Measurements from ENCODE around the gene ELMOD1.

The ELMOD1 gene

GRCh38 chr11:107682572-107682971 is 91.6 kb downstream of the ELMOD1 start:
- no peak for DNase-seq (ENCODE audit: insufficient read length)
- FAIRE-seq: no peak
- no peak for TF ChIP-seq TAF1 (IDR thresholded peaks at IDR 0.05; ENCODE audit: borderline replicate concordance, low read depth, low read length)
- no peak for TF ChIP-seq POLR2A (IDR thresholded peaks at IDR 0.05; ENCODE audit: low read depth, low read length)
- no peak for TF ChIP-seq POLR2AphosphoS5 (IDR thresholded peaks at IDR 0.05; ENCODE audit: low read depth, low read length)

- no peak for FAIRE-seq
- TF ChIP-seq POLR2A (IDR thresholded peaks at IDR 0.05; ENCODE audit: low read depth, low read length) (no peak), TAF1 (IDR thresholded peaks at IDR 0.05; ENCODE audit: borderline replicate concordance, low read depth, low read length) (no peak), POLR2AphosphoS5 (IDR thresholded peaks at IDR 0.05; ENCODE audit: low read depth, low read length) (no peak)
- no peak for DNase-seq (ENCODE audit: insufficient read length)
These were observed 92.1 kb downstream of the ELMOD1 start for GRCh38 chr11:107683061-107683460.

DNA sequence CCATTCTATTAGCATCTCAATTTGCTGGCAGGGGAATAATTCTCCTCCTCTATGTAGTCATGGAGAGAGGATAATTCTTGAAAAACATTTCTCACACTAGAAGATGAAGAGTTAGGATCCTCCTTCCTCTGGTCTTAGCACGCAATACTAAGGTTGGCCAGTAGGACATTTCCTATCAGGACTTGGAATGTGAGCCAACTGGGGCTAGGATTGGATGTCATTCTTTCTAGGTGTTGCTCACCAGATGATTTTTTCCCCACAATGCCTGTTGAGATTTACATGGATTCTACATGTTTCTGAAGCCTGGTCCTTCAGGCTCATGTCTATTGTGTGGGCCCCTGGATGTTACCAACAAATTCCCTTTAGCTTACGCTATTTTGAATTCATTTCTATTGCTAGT is 92.9 kb downstream of the ELMOD1 start:
- FAIRE-seq: peak; percentile 81
- TF ChIP-seq POLR2AphosphoS5 (IDR thresholded peaks at IDR 0.05; ENCODE audit: low read depth, low read length): no peak
- TF ChIP-seq TAF1 (IDR thresholded peaks at IDR 0.05; ENCODE audit: borderline replicate concordance, low read depth, low read length): no peak
- TF ChIP-seq POLR2A (IDR thresholded peaks at IDR 0.05; ENCODE audit: low read depth, low read length): no peak
- no peak for DNase-seq (ENCODE audit: insufficient read length)

GRCh38 chr11:107688322-107688918 is 97.5 kb downstream of the ELMOD1 start:
- DNase-seq (ENCODE audit: insufficient read length) (no peak), FAIRE-seq (peak; percentile 24)
- TF ChIP-seq POLR2A (IDR thresholded peaks at IDR 0.05; ENCODE audit: low read depth, low read length) (no peak), POLR2AphosphoS5 (IDR thresholded peaks at IDR 0.05; ENCODE audit: low read depth, low read length) (no peak), TAF1 (IDR thresholded peaks at IDR 0.05; ENCODE audit: borderline replicate concordance, low read depth, low read length) (no peak)

DNA sequence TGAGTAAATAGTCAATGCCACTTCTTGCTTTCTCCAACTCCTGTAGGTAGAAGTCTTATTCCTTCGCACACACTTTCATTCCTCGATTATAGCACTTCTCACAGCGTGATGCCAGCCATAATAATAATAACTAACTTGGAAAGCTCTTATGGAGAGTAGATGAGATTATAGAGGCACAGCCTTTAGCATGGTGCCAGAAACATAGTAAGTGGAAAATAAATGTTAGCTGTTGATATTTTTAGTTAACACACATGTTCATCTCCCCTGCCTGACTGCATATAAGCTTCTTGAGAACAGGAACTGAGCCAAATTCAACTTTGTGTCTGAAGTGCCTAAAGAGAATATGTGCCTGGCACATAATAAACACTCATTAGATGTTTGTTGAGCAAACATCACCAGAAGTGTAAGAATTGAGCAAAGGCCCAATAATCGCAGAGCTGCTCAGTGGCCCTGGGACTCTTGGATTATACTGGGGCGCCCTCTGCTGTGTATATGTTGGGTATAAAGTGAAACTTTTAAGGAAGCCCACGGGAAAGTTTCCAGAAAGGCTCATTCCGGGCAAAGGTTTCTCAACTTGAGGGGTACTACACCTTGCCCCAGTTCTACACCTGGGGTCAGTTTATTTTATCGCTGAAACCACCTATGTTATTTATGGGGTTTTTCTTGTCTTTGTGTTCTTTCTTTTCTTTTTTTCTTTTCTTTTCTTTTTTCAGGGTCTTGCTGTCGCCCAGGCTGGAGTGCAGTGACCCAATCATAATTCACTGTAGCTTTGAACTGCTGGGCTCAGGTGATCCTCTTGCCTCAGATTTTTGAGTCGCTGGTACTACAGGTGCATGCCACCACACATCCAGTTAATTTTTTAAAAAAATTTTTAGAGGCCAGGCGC is 98.6 kb downstream of the ELMOD1 start:
- peak; percentile 76 for FAIRE-seq
- TF ChIP-seq POLR2A (IDR thresholded peaks at IDR 0.05; ENCODE audit: low read depth, low read length) (no peak), TAF1 (IDR thresholded peaks at IDR 0.05; ENCODE audit: borderline replicate concordance, low read depth, low read length) (no peak), POLR2AphosphoS5 (IDR thresholded peaks at IDR 0.05; ENCODE audit: low read depth, low read length) (no peak)
- no peak for DNase-seq (ENCODE audit: insufficient read length)

DNA sequence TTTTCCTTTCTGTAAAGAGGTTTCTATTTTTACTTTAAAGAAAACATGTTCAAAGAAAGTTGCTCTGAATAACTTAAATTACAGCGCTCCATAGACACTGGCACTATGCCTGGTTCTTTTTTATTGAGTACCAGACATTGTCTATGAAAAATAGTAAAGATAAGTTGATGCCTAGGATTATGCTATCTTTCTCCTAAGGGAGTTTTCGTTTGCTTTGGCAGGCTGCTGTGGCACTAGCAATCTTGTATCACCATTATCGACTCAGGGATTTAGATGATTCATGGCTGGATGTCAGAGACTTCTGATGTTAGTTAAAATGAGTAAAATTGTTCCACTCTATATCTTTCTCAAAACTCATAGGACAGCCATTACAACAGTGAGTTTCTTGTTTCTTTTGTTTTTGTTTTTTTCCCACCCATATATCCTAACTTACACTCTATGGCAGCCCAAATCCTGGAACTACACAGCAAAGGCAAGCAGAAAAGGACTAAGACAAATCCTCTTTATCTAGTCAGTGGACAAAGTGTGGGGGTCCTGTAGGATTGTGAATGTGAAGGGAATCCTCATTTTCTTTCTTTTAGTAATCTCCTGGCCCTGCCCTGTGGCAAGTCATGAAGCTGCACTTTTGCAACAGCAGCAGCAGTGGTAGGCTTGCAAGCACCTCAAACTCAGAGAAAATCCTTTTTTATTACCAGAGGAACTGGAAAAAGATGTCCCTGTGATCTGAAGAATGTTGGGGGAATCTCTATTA is 100.2 kb downstream of the ELMOD1 start:
- no peak for DNase-seq (ENCODE audit: insufficient read length)
- FAIRE-seq: no peak
- TF ChIP-seq TAF1 (IDR thresholded peaks at IDR 0.05; ENCODE audit: borderline replicate concordance, low read depth, low read length): no peak
- no peak for TF ChIP-seq POLR2AphosphoS5 (IDR thresholded peaks at IDR 0.05; ENCODE audit: low read depth, low read length)
- TF ChIP-seq POLR2A (IDR thresholded peaks at IDR 0.05; ENCODE audit: low read depth, low read length): no peak

DNA sequence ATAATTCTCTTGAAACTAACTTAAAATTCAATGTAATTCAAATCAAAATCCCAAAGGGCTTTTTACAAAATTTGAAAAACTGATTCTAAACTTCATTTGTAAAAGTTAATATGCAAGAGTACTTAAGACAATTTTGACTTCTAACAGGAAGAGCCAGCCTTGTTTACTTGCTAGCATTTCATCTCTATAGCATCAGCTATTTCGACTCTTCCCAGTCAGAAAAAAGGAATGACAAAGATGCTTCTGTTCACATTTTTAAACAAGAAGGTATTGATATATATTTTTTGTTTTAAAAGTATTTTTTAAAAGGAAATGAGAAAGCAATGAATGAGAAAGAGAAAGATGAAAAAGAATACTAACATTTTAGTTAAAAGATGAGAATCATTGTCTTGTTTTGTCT is 104.5 kb downstream of the ELMOD1 start:
- DNase-seq (ENCODE audit: insufficient read length) (no peak), FAIRE-seq (no peak)
- TF ChIP-seq POLR2AphosphoS5 (IDR thresholded peaks at IDR 0.05; ENCODE audit: low read depth, low read length) (no peak), POLR2A (IDR thresholded peaks at IDR 0.05; ENCODE audit: low read depth, low read length) (no peak), TAF1 (IDR thresholded peaks at IDR 0.05; ENCODE audit: borderline replicate concordance, low read depth, low read length) (no peak)

- DNase-seq (ENCODE audit: insufficient read length) (no peak), FAIRE-seq (no peak)
- TF ChIP-seq POLR2AphosphoS5 (IDR thresholded peaks at IDR 0.05; ENCODE audit: low read depth, low read length): no peak
- no peak for TF ChIP-seq POLR2A (IDR thresholded peaks at IDR 0.05; ENCODE audit: low read depth, low read length)
- TF ChIP-seq TAF1 (IDR thresholded peaks at IDR 0.05; ENCODE audit: borderline replicate concordance, low read depth, low read length): no peak
These were observed 105.2 kb downstream of the ELMOD1 start for GRCh38 chr11:107696140-107696539.

GRCh38 chr11:107697291-107697690 is 106.3 kb downstream of the ELMOD1 start:
- FAIRE-seq: no peak

GRCh38 chr11:107699371-107700285 is 108.7 kb downstream of the ELMOD1 start:
- TF ChIP-seq TAF1 (IDR thresholded peaks at IDR 0.05; ENCODE audit: borderline replicate concordance, low read depth, low read length) (no peak), POLR2A (IDR thresholded peaks at IDR 0.05; ENCODE audit: low read depth, low read length) (no peak), POLR2AphosphoS5 (IDR thresholded peaks at IDR 0.05; ENCODE audit: low read depth, low read length) (no peak)
- peak; percentile 30 for FAIRE-seq

More at GRCh38 chr11:107697291-107697690, 106.3 kb downstream of the ELMOD1 start:
- TF ChIP-seq POLR2A (IDR thresholded peaks at IDR 0.05; ENCODE audit: low read depth, low read length) (no peak), TAF1 (IDR thresholded peaks at IDR 0.05; ENCODE audit: borderline replicate concordance, low read depth, low read length) (no peak), POLR2AphosphoS5 (IDR thresholded peaks at IDR 0.05; ENCODE audit: low read depth, low read length) (no peak)
- DNase-seq (ENCODE audit: insufficient read length): no peak

More at GRCh38 chr11:107699371-107700285, 108.7 kb downstream of the ELMOD1 start:
- no peak for DNase-seq (ENCODE audit: insufficient read length)
